ENCODE results near the gene RFXANK.

RFXANK gene

GRCh38 chr19:19193926-19194325 lies 1.9 kb downstream of the RFXANK start:
- H3K4me3 ChIP-seq (ENCODE audit: low read length): peak overlapping the region; percentile 84
- H3K9me3 ChIP-seq (replicated peaks; ENCODE audit: low read length): no peaks in the 10 kb centered on the region
- H3K9ac ChIP-seq (ENCODE audit: low read depth, low read length): peak overlapping the region; percentile 90
- H3K4me2 ChIP-seq (ENCODE audit: low read length): peak overlapping the region; percentile 92
- no peaks in the 10 kb centered on the region for H3K27me3 ChIP-seq (ENCODE audit: control insufficient read depth, insufficient read depth, low read length)
- H3K4me1 ChIP-seq (ENCODE audit: control insufficient read depth, insufficient read depth, low read length): peaks cover 27% of the 10 kb centered on the region
- H3K36me3 ChIP-seq (ENCODE audit: insufficient read depth, low read length): peaks cover 24% of the 10 kb centered on the region

DNA sequence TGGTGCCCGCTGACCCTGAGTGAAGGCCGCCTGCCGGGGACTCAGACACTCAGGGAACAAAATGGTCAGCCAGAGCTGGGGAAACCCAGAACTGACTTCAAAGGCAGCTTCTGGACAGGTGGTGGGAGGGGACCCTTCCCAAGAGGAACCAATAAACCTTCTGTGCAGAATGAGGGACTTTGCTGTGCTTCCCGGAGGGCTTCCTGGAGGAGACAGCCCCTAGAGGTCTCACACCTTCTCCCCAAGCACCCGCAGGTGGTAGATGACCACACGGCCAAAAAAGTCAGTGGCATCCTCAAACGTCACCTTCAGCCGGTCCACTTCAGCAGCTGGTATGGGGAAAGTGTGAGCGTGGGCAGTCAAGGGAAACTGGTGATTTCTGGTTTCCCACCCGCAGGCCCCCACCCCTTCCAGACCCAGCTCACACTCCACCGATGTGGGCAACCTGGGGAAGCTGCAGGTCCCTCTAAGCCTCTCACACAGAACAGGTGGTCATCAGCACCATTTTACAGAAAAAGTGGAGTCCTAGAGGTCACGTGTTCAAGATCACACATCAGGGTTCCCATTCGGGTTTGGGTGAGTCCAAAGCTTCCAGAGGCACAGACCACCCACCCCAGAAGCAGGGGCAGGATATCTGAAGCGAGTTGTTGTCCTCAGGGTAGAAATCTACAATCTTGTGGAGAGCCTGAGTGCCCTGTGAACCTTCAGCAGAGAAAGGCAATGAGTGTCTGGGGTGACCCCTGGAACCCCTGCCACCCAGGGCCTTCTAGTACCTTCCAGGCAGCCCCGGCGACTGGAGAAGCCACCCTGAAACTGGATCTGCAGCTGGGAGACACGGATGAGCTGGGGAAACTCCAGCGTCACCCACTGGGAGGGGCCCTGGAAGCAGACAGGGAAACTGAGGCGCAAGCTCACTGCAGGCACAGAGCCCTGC lies 9.9 kb downstream of the RFXANK start:
- Histone ChIP-seq H3K4me1 (ENCODE audit: control insufficient read depth, insufficient read depth, low read length) (peaks cover 16% of the 10 kb centered on the region), H3K4me2 (ENCODE audit: low read length) (peak overlapping the region; percentile 99), H3K36me3 (ENCODE audit: insufficient read depth, low read length) (peaks cover 35% of the 10 kb centered on the region), H3K27me3 (ENCODE audit: control insufficient read depth, insufficient read depth, low read length) (peaks cover 6% of the 10 kb centered on the region), H3K4me3 (ENCODE audit: low read length) (peak overlapping the region; percentile 83), H3K9ac (ENCODE audit: low read depth, low read length) (peak overlapping the region; percentile 87), H3K9me3 (replicated peaks; ENCODE audit: low read length) (no peaks in the 10 kb centered on the region)

DNA sequence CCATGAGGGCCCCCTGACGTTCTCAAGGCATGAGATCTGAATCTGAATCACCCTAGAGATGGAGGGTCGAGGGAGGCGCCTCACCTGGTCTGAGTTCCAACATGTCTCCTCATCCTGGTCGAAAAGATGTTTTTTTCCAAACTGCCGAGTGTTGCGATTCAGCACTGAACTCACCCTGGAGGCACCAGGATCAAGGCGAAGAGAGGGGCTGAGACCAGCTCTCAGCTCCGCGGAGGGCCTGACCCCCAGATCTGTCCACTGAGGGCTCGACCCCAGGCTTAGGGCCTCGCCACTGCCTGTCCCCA lies 10.6 kb downstream of the RFXANK start:
- Histone ChIP-seq H3K4me1 (ENCODE audit: control insufficient read depth, insufficient read depth, low read length) (peaks cover 16% of the 10 kb centered on the region), H3K4me3 (ENCODE audit: low read length) (peak overlapping the region; percentile 83), H3K27me3 (ENCODE audit: control insufficient read depth, insufficient read depth, low read length) (peaks cover 6% of the 10 kb centered on the region), H3K4me2 (ENCODE audit: low read length) (peak overlapping the region; percentile 99), H3K9me3 (replicated peaks; ENCODE audit: low read length) (no peaks in the 10 kb centered on the region), H3K9ac (ENCODE audit: low read depth, low read length) (peak overlapping the region; percentile 87), H3K36me3 (ENCODE audit: insufficient read depth, low read length) (peaks cover 31% of the 10 kb centered on the region)

GRCh38 chr19:19203012-19203856 lies 11.2 kb downstream of the RFXANK start, which contains the start of gene NR2C2AP:
Gene NR2C2AP, minus strand, starts transcription at chr19:19203414. Its CDS starts 354 bp downstream, at chr19:19203060.
- H3K4me2 ChIP-seq (ENCODE audit: low read length): peak within 1 kb of the TSS; percentile 99
- peak within 1 kb of the TSS; percentile 87 for H3K9ac ChIP-seq (ENCODE audit: low read depth, low read length)
- no peaks in the 10 kb centered on the region for H3K9me3 ChIP-seq (replicated peaks; ENCODE audit: low read length)
- H3K36me3 ChIP-seq (ENCODE audit: insufficient read depth, low read length): peaks cover 28% of the 10 kb centered on the region
- peaks cover 16% of the 10 kb centered on the region for H3K4me1 ChIP-seq (ENCODE audit: control insufficient read depth, insufficient read depth, low read length)
- H3K4me3 ChIP-seq (ENCODE audit: low read length): peak within 1 kb of the TSS; percentile 83
- H3K27me3 ChIP-seq (ENCODE audit: control insufficient read depth, insufficient read depth, low read length): peaks cover 6% of the 10 kb centered on the region

GRCh38 chr19:19204181-19204580 lies 12.1 kb downstream of the RFXANK start:
- Histone ChIP-seq H3K27me3 (ENCODE audit: control insufficient read depth, insufficient read depth, low read length) (peaks cover 6% of the 10 kb centered on the region), H3K9me3 (replicated peaks; ENCODE audit: low read length) (no peaks in the 10 kb centered on the region), H3K9ac (ENCODE audit: low read depth, low read length) (no peak overlapping the region), H3K4me3 (ENCODE audit: low read length) (no peak overlapping the region), H3K4me1 (ENCODE audit: control insufficient read depth, insufficient read depth, low read length) (peaks cover 16% of the 10 kb centered on the region), H3K4me2 (ENCODE audit: low read length) (no peak overlapping the region), H3K36me3 (ENCODE audit: insufficient read depth, low read length) (peaks cover 18% of the 10 kb centered on the region)

- H3K4me1 ChIP-seq (ENCODE audit: control insufficient read depth, insufficient read depth, low read length): peaks cover 16% of the 10 kb centered on the region
- no peak overlapping the region for H3K4me3 ChIP-seq (ENCODE audit: low read length)
- no peak overlapping the region for H3K4me2 ChIP-seq (ENCODE audit: low read length)
- peaks cover 14% of the 10 kb centered on the region for H3K27me3 ChIP-seq (ENCODE audit: control insufficient read depth, insufficient read depth, low read length)
- H3K36me3 ChIP-seq (ENCODE audit: insufficient read depth, low read length): peaks cover 11% of the 10 kb centered on the region
- no peak overlapping the region for H3K9ac ChIP-seq (ENCODE audit: low read depth, low read length)
- no peaks in the 10 kb centered on the region for H3K9me3 ChIP-seq (replicated peaks; ENCODE audit: low read length)
Observed at GRCh38 chr19:19205416-19206410, 13.7 kb downstream of the RFXANK start.

DNA sequence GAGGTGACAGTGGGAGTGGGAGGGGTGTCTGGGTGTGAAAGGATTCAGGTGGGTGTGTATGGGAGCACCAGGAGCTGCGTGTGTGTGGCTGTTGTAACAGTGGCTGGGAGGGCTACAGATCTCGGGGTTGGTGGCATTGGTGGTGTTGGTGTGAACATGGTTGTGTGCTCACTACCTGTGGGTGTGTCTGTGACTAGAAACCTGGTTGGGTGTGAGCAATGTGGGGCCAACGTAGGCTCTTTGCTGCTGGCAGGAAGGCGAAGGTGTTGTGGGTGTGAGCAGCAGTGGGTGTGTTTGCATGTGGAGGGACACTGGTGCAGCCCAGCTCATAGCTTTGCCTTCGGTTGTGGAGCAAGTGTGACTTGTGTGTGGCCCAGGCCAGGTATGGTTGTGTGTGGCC lies 14.9 kb downstream of the RFXANK start:
- peaks cover 20% of the 10 kb centered on the region for H3K27me3 ChIP-seq (ENCODE audit: control insufficient read depth, insufficient read depth, low read length)

DNA sequence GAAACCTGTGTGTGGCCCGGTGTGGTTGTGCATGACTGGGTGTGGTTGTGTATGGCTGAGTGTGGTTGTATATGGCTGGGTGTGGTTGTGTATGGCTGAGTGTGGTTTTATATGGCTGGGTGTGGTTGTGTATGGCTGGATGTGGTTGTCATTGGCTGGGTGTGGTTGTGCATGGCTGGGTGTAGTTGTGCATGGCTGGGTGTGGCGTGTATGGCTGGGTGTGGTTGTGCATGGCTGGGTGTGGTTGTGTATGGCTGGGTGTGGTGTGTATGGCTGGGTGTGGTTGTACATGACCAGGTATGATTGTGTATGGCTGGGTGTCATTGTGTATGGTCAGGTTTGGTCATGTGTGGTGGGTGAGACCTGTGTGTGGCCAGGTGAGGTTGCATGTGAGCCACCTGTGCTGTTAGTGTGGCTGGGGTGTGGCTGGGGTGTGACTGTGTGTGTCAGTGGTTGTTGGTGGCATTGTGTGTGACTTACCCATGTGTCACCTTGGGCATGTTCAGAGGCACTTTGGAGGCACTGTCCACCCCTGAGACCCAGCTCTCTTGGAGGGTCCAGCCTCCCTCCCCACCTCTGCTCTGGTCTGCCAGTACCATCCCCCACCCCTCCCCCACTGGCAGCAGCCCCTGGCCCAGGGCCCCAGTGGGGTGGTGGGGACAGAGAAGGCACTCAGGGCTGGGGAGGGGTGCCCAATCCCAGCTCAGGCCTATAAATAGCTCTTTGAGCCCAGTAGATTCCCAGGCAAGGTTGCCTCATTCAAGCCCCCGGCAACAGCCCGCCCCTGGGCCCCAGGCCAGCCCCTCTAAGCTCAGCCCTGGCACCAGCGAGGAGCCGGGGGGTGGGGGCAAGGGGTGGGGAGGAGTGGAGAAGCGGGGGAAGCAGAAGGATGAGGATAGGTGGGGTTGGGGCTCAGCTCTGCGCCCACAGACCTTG lies 15.8 kb downstream of the RFXANK start:
- H3K4me1 ChIP-seq (ENCODE audit: control insufficient read depth, insufficient read depth, low read length): peaks cover 3% of the 10 kb centered on the region
- no peaks in the 10 kb centered on the region for H3K9me3 ChIP-seq (replicated peaks; ENCODE audit: low read length)
- H3K4me3 ChIP-seq (ENCODE audit: low read length): no peak overlapping the region
- no peak overlapping the region for H3K9ac ChIP-seq (ENCODE audit: low read depth, low read length)
- H3K4me2 ChIP-seq (ENCODE audit: low read length): no peak overlapping the region
- no peaks in the 10 kb centered on the region for H3K36me3 ChIP-seq (ENCODE audit: insufficient read depth, low read length)
- H3K27me3 ChIP-seq (ENCODE audit: control insufficient read depth, insufficient read depth, low read length): peaks cover 28% of the 10 kb centered on the region

More for the DNA sequence above, 14.9 kb downstream of the RFXANK start:
- H3K36me3 ChIP-seq (ENCODE audit: insufficient read depth, low read length): peaks cover 5% of the 10 kb centered on the region
- H3K9ac ChIP-seq (ENCODE audit: low read depth, low read length): no peak overlapping the region
- H3K4me2 ChIP-seq (ENCODE audit: low read length): no peak overlapping the region
- no peak overlapping the region for H3K4me3 ChIP-seq (ENCODE audit: low read length)
- H3K4me1 ChIP-seq (ENCODE audit: control insufficient read depth, insufficient read depth, low read length): peaks cover 12% of the 10 kb centered on the region
- H3K9me3 ChIP-seq (replicated peaks; ENCODE audit: low read length): no peaks in the 10 kb centered on the region

DNA sequence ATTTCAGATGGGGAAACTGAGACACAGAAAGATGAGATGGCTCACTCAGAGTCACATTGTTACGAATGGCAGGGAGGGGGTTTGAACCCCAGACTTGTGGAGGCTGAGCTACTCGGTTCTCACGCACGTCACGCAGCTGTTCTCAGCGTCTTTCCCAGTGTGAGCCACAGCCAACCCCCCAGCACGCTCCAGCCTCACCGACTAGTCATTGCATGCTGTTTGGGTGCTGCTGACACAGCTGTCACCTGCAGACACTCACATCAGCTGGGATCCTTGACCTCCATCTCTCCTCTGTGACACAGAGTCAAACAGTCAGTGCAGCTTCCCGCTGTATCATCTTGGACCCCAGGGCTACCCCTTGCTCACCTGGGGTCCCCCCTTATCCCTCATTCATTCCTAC lies 17.3 kb downstream of the RFXANK start:
- Histone ChIP-seq H3K4me2 (ENCODE audit: low read length) (no peak overlapping the region), H3K4me1 (ENCODE audit: control insufficient read depth, insufficient read depth, low read length) (no peaks in the 10 kb centered on the region), H3K9me3 (replicated peaks; ENCODE audit: low read length) (no peaks in the 10 kb centered on the region), H3K4me3 (ENCODE audit: low read length) (no peak overlapping the region), H3K9ac (ENCODE audit: low read depth, low read length) (no peak overlapping the region), H3K36me3 (ENCODE audit: insufficient read depth, low read length) (no peaks in the 10 kb centered on the region), H3K27me3 (ENCODE audit: control insufficient read depth, insufficient read depth, low read length) (peaks cover 40% of the 10 kb centered on the region)
